ENCODE measurements around the gene SLC52A3. TPM values are rescaled to one million over a fixed set of nuclear protein-coding genes. Genes with fewer than 3 reads are reported as not detected.

SLC52A3 gene
- total and polyA plus RNA-seq, 2 of the 13 experiments (the other 11 are each of a cell fraction or from before 2014, with no cell fraction given), result 0.03 TPM; not detected in 1

DNA sequence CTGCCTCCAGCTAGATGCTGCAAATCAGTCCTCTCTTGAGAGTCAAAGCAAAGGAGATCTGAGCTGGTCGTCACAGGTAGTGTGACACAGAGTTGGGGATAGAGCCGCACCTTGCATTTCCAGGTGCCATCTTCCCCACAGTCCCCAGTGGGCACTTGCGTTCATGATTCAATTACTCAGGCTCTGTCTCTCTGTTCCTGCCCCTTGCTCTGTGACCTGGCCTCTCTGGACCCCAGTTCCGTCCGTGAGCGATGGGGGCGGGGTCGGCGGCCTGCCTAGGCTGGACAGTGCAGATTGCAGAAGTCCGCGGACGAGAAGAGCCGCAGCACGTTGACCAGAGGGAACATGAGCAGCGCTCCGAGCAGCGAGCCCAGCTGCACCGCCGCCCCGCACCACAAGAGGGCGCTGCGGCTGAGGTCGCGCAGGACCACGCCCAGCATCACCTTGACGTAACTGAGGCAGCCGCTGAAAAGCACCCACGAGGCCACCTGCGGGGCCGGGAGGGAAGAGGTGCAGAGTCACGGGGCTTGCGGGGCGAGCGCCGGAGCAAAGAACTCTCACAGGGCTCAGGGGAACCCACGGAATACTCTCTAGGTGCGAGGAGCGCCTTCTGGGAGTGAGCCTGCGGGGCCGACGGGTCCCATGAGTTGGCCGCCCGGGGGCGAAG is 7.4 kb downstream of the SLC52A3 start (continued):
- TF ChIP-seq AHDC1 (CRISPR knock-in tag; IDR thresholded peaks at IDR 0.05; ENCODE audit: borderline replicate concordance) (no peak), ZNF646 (CRISPR knock-in tag; IDR thresholded peaks at IDR 0.05) (peak; percentile 39; the same call in 1 of the 2 replicates), ZNF687 (CRISPR knock-in tag; IDR thresholded peaks at IDR 0.05) (peak; percentile 72), ZNF10 (CRISPR knock-in tag; IDR thresholded peaks at IDR 0.05; ENCODE audit: borderline replicate concordance, low read depth) (no peak), AGO2 (optimal IDR thresholded peaks at IDR 0.05; ENCODE audit: low read depth, low read length) (no peak), JUN (CRISPR knock-in tag; IDR thresholded peaks at IDR 0.05) (no peak), PRDM4 (CRISPR knock-in tag; IDR thresholded peaks at IDR 0.05; ENCODE audit: borderline replicate concordance) (no peak), ZNF556 (CRISPR knock-in tag; IDR thresholded peaks at IDR 0.05; ENCODE audit: borderline replicate concordance) (no peak)
